HG02678 (cell line): ENCODE measurements around the gene USP21.

Experiments
- ATAC-seq: cut with Tn5 transposase; IDR thresholded peaks from one replicate; pipeline ENCODE4 v1.9.1; 2021; ENCODE audit warnings: mild to moderate bottlenecking, moderate library complexity; ENCODE audit not compliant: unreplicated experiment

Gene USP21

GRCh38 chr1:161215076-161215475, 55.8 kb downstream of the USP21 start, which contains the start of gene FCER1G:
FCER1G (plus strand) TSS chr1:161215295; CDS start chr1:161215322, 27 bp downstream.
- no peak for ATAC-seq
